Thyroid gland (tissue), 4 donors: ENCODE results near the gene CYYR1. TPM values are rescaled to one million over a fixed set of nuclear protein-coding genes. Genes with fewer than 3 reads are reported as not detected.

ENCODE experiments used
- DNase-seq, 2 donors: peaks; one replicate each; pipeline ENCODE4 v3.0.0-alpha.2; 2019
- H3K27ac ChIP-seq, 3 donors: fragments of 200-600 bp; sonication (generic); 1 replicate in 2 of 3; 2 replicates in 1 of 3; pipeline ENCODE4 v1.5.1; 2016 to 2019; ENCODE audit warnings: mild to moderate bottlenecking in 1 of 3, moderate library complexity in 1 of 3
- H3K27me3 ChIP-seq: fragments of 200-600 bp; sonication (generic); one replicate; pipeline ENCODE4 v1.5.1; 2019
- H3K36me3 ChIP-seq, 2 donors: fragments of 200-600 bp; sonication (generic); one replicate each; pipeline ENCODE4 v1.5.1; 2016 to 2019
- H3K4me1 ChIP-seq, 2 donors: fragments of 200-600 bp; sonication (generic); one replicate each; pipeline ENCODE4 v1.5.1; 2017 to 2019
- H3K4me3 ChIP-seq, 3 donors: fragments of 200-600 bp; sonication (generic); replicated peaks in 1 of 3; 1 replicate in 2 of 3; 2 replicates in 1 of 3; pipeline ENCODE4 v1.5.1; 2016; ENCODE audit warnings: mild to moderate bottlenecking in 1 of 3
- H3K9me3 ChIP-seq: fragments of 200-600 bp; sonication (generic); one replicate; pipeline ENCODE4 v1.5.1; 2017
- CTCF ChIP-seq, 6 experiments: fragments of 200-600 bp in 3 of 6; fragments of 450-650 bp in 3 of 6; sonication (generic) in 3 of 6; IDR thresholded peaks; one replicate each; pipeline ENCODE4 v1.5.1; 2016 to 2019; ENCODE audit warnings: antibody characterized with exemption in 6 of 6, mild to moderate bottlenecking in 2 of 6, inconsistent platforms in 1 of 6, moderate library complexity in 1 of 6
- POLR2A ChIP-seq, 2 donors: fragments of 450-650 bp; IDR thresholded peaks; one replicate each; pipeline ENCODE4 v1.6.1; 2017; ENCODE audit warnings: antibody characterized with exemption in 2 of 2, mild to moderate bottlenecking in 2 of 2, moderate library complexity in 1 of 2
- WGBS, 2 donors: methylation state at CpG; one replicate each; pipeline ENCODE4 v1.1.5; 2017; 5-methylcytosine and 5-hydroxymethylcytosine counted together
- intact Hi-C: fragments of 100-400 bp; cut with DNase I; formaldehyde crosslinking; loops from one replicate; pipeline ENCODE4 v1.15.1; 2023
- total RNA-seq, 4 donors: library from RNA; depleted of rRNA; stranded (reverse); fragments of >200 nt; gene quantifications; one replicate each; pipeline ENCODE4 v1.2.3, GENCODE V29; 2016

Gene CYYR1
- total RNA-seq, 4 donors from 2014 or later, result 7.0 to 18.7 (median 13.7) TPM

- DNase-seq, result no peak
- Histone ChIP-seq H3K27ac (no peak overlapping the region), H3K27me3 (no peaks in the 10 kb centered on the region), H3K36me3 (no peaks in the 10 kb centered on the region), H3K9me3 (no peaks in the 10 kb centered on the region), H3K4me1 (no peaks in the 10 kb centered on the region), H3K4me3 (no peak overlapping the region)
- intact Hi-C loops, result no loop called here
- TF ChIP-seq POLR2A (IDR thresholded peaks at IDR 0.05) (no peak), CTCF (IDR thresholded peaks at IDR 0.05) (no peak)
- WGBS, 2 donors, result 91 to 93% methylated on average over 4 of the region's 4 CpGs
Observed at GRCh38 chr21:26557106-26557505, 16.0 kb downstream of the CYYR1 start.

- Histone ChIP-seq H3K27ac (no peak overlapping the region), H3K9me3 (no peaks in the 10 kb centered on the region), H3K27me3 (no peaks in the 10 kb centered on the region), H3K4me1 (no peaks in the 10 kb centered on the region), H3K36me3 (no peaks in the 10 kb centered on the region), H3K4me3 (no peak overlapping the region)
- TF ChIP-seq POLR2A (IDR thresholded peaks at IDR 0.05) (no peak), CTCF (IDR thresholded peaks at IDR 0.05) (no peak)
- intact Hi-C loops, result no loop called here
- 87 to 95% methylated on average over 1 of the region's 1 CpG for WGBS, 2 donors
- no peak for DNase-seq
Observed at GRCh38 chr21:26555540-26556146, 17.4 kb downstream of the CYYR1 start.

GRCh38 chr21:26554365-26554764 lies 18.7 kb downstream of the CYYR1 start:
- no peaks in the 10 kb centered on the region for H3K9me3 ChIP-seq
- H3K36me3 ChIP-seq, result no peaks in the 10 kb centered on the region
- TF ChIP-seq CTCF (IDR thresholded peaks at IDR 0.05) (no peak), POLR2A (IDR thresholded peaks at IDR 0.05) (no peak)
- H3K4me1 ChIP-seq, result no peaks in the 10 kb centered on the region
- intact Hi-C loops, result no loop called here
- no peak overlapping the region for H3K27ac ChIP-seq
- H3K27me3 ChIP-seq, result no peaks in the 10 kb centered on the region
- H3K4me3 ChIP-seq, result no peak overlapping the region
- no peak for DNase-seq
- 55 to 79% methylated on average over 2 of the region's 2 CpGs for WGBS, 2 donors

GRCh38 chr21:26553898-26554297 lies 19.2 kb downstream of the CYYR1 start:
- intact Hi-C loops, result no loop called here
- Histone ChIP-seq H3K9me3 (no peaks in the 10 kb centered on the region), H3K27me3 (no peaks in the 10 kb centered on the region), H3K4me3 (no peak overlapping the region), H3K4me1 (no peaks in the 10 kb centered on the region), H3K27ac (no peak overlapping the region), H3K36me3 (no peaks in the 10 kb centered on the region)
- whole genome bisulfite sequencing, 2 donors, result 78 to 80% methylated on average over 2 of the region's 2 CpGs
- DNase-seq, result no peak
- TF ChIP-seq POLR2A (IDR thresholded peaks at IDR 0.05), result no peak
- no peak for TF ChIP-seq CTCF (IDR thresholded peaks at IDR 0.05)

- H3K36me3 ChIP-seq, result no peaks in the 10 kb centered on the region
- no peak for DNase-seq
- no peaks in the 10 kb centered on the region for H3K27me3 ChIP-seq
- intact Hi-C loops, result no loop called here
- H3K9me3 ChIP-seq, result no peaks in the 10 kb centered on the region
- no peaks in the 10 kb centered on the region for H3K4me1 ChIP-seq
- no peak overlapping the region for H3K27ac ChIP-seq
- 13 to 15% methylated on average over 2 of the region's 2 CpGs for WGBS, 2 donors
- TF ChIP-seq POLR2A (IDR thresholded peaks at IDR 0.05) (no peak), CTCF (IDR thresholded peaks at IDR 0.05) (no peak)
- H3K4me3 ChIP-seq, result no peak overlapping the region
Observed at GRCh38 chr21:26550326-26550725, 22.8 kb downstream of the CYYR1 start.
